ENCODE data around the gene ADGRG1. TPM values are rescaled to one million over a fixed set of nuclear protein-coding genes. Genes with fewer than 3 reads are reported as not detected.
"Not testable (repeated sequence)": the region's sequence is repeated elsewhere in the genome, so short reads cannot be mapped to it uniquely, and the experiment has no call there.

The ADGRG1 gene
- total RNA-seq, 1 experiment from 2014 or later = 13.1 TPM

GRCh38 chr16:57593990-57594389 is 34.4 kb upstream of the ADGRG1 start:
- TF ChIP-seq TCF7L2 (IDR thresholded peaks at IDR 0.05; ENCODE audit: low read depth, low read length) (no peak), CTCF (IDR thresholded peaks at IDR 0.05) (no peak), REST (IDR thresholded peaks at IDR 0.05; ENCODE audit: insufficient read depth in 1 of 2, low read depth in 2 of 2, low read length in 1 of 2) (no peak), SIN3A (IDR thresholded peaks at IDR 0.05; ENCODE audit: borderline replicate concordance, insufficient read depth, low read depth, low read length) (no peak), POLR2AphosphoS5 (IDR thresholded peaks at IDR 0.05; ENCODE audit: low read depth, low read length) (no peak)
- Histone ChIP-seq H3K27ac (ENCODE audit: low read length) (no peak overlapping the region), H3K9me3 (ENCODE audit: control insufficient read depth, insufficient read depth, low read depth, low read length) (no peaks in the 10 kb centered on the region), H3K36me3 (ENCODE audit: control insufficient read depth, insufficient read depth, low read length) (no peaks in the 10 kb centered on the region), H3K4me1 (ENCODE audit: control insufficient read depth, insufficient read depth, low read length) (peaks cover 10% of the 10 kb centered on the region; the same call in 1 of the 2 replicates), H3K27me3 (ENCODE audit: control insufficient read depth, insufficient read depth, low read length) (no peaks in the 10 kb centered on the region), H3K4me3 (ENCODE audit: low read depth in 2 of 2, low read length in 2 of 2) (no peak overlapping the region)
- CTCF ChIA-PET = no interaction called here
- ATAC-seq (no peak), DNase-seq (ENCODE audit: low read depth, low spot score) (no peak)
- POLR2A ChIA-PET = no interaction called here
- intact Hi-C loops (cut with micrococcal nuclease; ENCODE audit: unreplicated experiment) = loop anchor here (5.0 kb wide), 2 partner anchors 38 to 143 kb away; partner anchors contain the start of gene KATNB1
- no TSS peak for BruUV-seq (replicated peaks)
- in situ Hi-C loops (cut with HindIII; ENCODE audit: low pct_unique_long_range_greater_than_20kb, low sequenced_read_pairs) = no loop called here

GRCh38 chr16:57594531-57595031 is 33.8 kb upstream of the ADGRG1 start:
- Histone ChIP-seq H3K4me1 (ENCODE audit: control insufficient read depth, insufficient read depth, low read length) (peaks cover 10% of the 10 kb centered on the region; the same call in 1 of the 2 replicates), H3K27me3 (ENCODE audit: control insufficient read depth, insufficient read depth, low read length) (no peaks in the 10 kb centered on the region), H3K9me3 (ENCODE audit: control insufficient read depth, insufficient read depth, low read depth, low read length) (no peaks in the 10 kb centered on the region), H3K36me3 (ENCODE audit: control insufficient read depth, insufficient read depth, low read length) (no peaks in the 10 kb centered on the region), H3K27ac (ENCODE audit: low read length) (no peak overlapping the region), H3K4me3 (ENCODE audit: low read depth in 2 of 2, low read length in 2 of 2) (no peak overlapping the region)
- intact Hi-C loops (cut with micrococcal nuclease; ENCODE audit: unreplicated experiment) = loop anchor here (5.0 kb wide), 2 partner anchors 38 to 143 kb away; partner anchors contain the start of gene KATNB1
- DNase-seq (ENCODE audit: low read depth, low spot score) (no peak), ATAC-seq (no peak)
- TF ChIP-seq SIN3A (IDR thresholded peaks at IDR 0.05; ENCODE audit: borderline replicate concordance, insufficient read depth, low read depth, low read length) (no peak), TCF7L2 (IDR thresholded peaks at IDR 0.05; ENCODE audit: low read depth, low read length) (no peak), REST (IDR thresholded peaks at IDR 0.05; ENCODE audit: insufficient read depth in 1 of 2, low read depth in 2 of 2, low read length in 1 of 2) (no peak), POLR2AphosphoS5 (IDR thresholded peaks at IDR 0.05; ENCODE audit: low read depth, low read length) (no peak), CTCF (IDR thresholded peaks at IDR 0.05) (no peak)
- in situ Hi-C loops (cut with HindIII; ENCODE audit: low pct_unique_long_range_greater_than_20kb, low sequenced_read_pairs) = no loop called here
- POLR2A ChIA-PET = no interaction called here
- CTCF ChIA-PET = no interaction called here
- BruUV-seq (replicated peaks) = no TSS peak

- BruUV-seq (replicated peaks); H3K27me3 ChIP-seq (ENCODE audit: control insufficient read depth, insufficient read depth, low read length); DNase-seq (ENCODE audit: low read depth, low spot score); H3K4me3 ChIP-seq (ENCODE audit: low read depth in 2 of 2, low read length in 2 of 2); H3K9me3 ChIP-seq (ENCODE audit: control insufficient read depth, insufficient read depth, low read depth, low read length); ATAC-seq; H3K27ac ChIP-seq (ENCODE audit: low read length); in situ Hi-C loops (cut with HindIII; ENCODE audit: low pct_unique_long_range_greater_than_20kb, low sequenced_read_pairs); H3K4me1 ChIP-seq (ENCODE audit: control insufficient read depth, insufficient read depth, low read length); POLR2A ChIA-PET; intact Hi-C loops (cut with micrococcal nuclease; ENCODE audit: unreplicated experiment); CTCF ChIA-PET; H3K36me3 ChIP-seq (ENCODE audit: control insufficient read depth, insufficient read depth, low read length): not testable (repeated sequence)
These were observed 32.2 kb upstream of the ADGRG1 start for GRCh38 chr16:57596234-57596633.
